Thymus (tissue), 11 donors: Measurements from ENCODE around the gene STARD10. TPM values are rescaled to one million over a fixed set of nuclear protein-coding genes. Genes with fewer than 3 reads are reported as not detected.

ENCODE experiments used
- DNase-seq, 9 donors: peaks; one replicate each; pipeline ENCODE4 v3.0.0-alpha.2; 2013; ENCODE audit warnings: low spot score in 9 of 9, low read depth in 6 of 9, missing footprints in 1 of 9
- H3K27ac ChIP-seq, 2 donors: one replicate each; pipeline ENCODE4 v1.5.1; 2013; ENCODE audit warnings: control low read depth in 1 of 2, low read depth in 1 of 2, low read length in 1 of 2, mild to moderate bottlenecking in 1 of 2, moderate library complexity in 1 of 2
- H3K27me3 ChIP-seq, 2 donors: one replicate each; pipeline ENCODE4 v1.5.1; 2013; ENCODE audit warnings: low read length in 1 of 2; ENCODE audit not compliant: control insufficient read depth in 2 of 2, insufficient read depth in 1 of 2
- H3K36me3 ChIP-seq, 2 donors: one replicate each; pipeline ENCODE4 v1.5.1; 2013; ENCODE audit warnings: low read length in 1 of 2, mild to moderate bottlenecking in 1 of 2, moderate library complexity in 1 of 2; ENCODE audit not compliant: control insufficient read depth in 2 of 2, insufficient read depth in 2 of 2
- H3K4me1 ChIP-seq, 2 donors: one replicate each; pipeline ENCODE4 v1.5.1; 2013; ENCODE audit warnings: low read length in 2 of 2; ENCODE audit not compliant: control insufficient read depth in 2 of 2, insufficient read depth in 2 of 2
- H3K4me3 ChIP-seq, 2 donors: one replicate each; pipeline ENCODE4 v1.5.1; 2013; ENCODE audit warnings: low read length in 2 of 2, control low read depth in 1 of 2, mild to moderate bottlenecking in 1 of 2
- H3K9me3 ChIP-seq, 2 donors: one replicate each; pipeline ENCODE4 v1.5.1; 2013; ENCODE audit warnings: low read length in 1 of 2, mild to moderate bottlenecking in 1 of 2; ENCODE audit not compliant: control insufficient read depth in 2 of 2, insufficient read depth in 1 of 2
- WGBS: extraction: QIAGEN DNeasy Blood & Tissue Kit; methylation state at CpG from one replicate; pipeline ENCODE4 v1.1.7; 2013; 5-methylcytosine and 5-hydroxymethylcytosine counted together
- polyA plus RNA-seq: library from polyadenylated mRNA; stranded (reverse); fragments of 200-250 nt; gene quantifications from one replicate; pipeline ENCODE4 v1.2.3, GENCODE V29; 2013
- total RNA-seq: library from RNA; stranded (reverse); fragments of 120-200 nt; gene quantifications from one replicate; pipeline ENCODE4 v1.2.4, GENCODE V29; 2013
- donor health status: healthy.

Gene STARD10
- total and polyA plus RNA-seq, 2 donors: 39.7 to 41.5 TPM

- Histone ChIP-seq H3K9me3 (no peaks in the 10 kb centered on the region), H3K36me3 (peaks cover 41 to 44% of the 10 kb centered on the region in 2 donors), H3K27me3 (no peaks in the 10 kb centered on the region), H3K4me1 (peaks cover 0 to 7% of the 10 kb centered on the region in 2 donors), H3K4me3 (no peak overlapping the region), H3K27ac (no peak overlapping the region)
- DNase-seq: no peak
- WGBS: 97% methylated on average over 5 of the region's 5 CpGs
Observed at GRCh38 chr11:72834905-72835304, 41.1 kb upstream of the STARD10 start.

- Histone ChIP-seq H3K4me1 (peaks cover 0 to 7% of the 10 kb centered on the region in 2 donors), H3K9me3 (no peaks in the 10 kb centered on the region), H3K27ac (no peak overlapping the region), H3K36me3 (peaks cover 39 to 44% of the 10 kb centered on the region in 2 donors), H3K27me3 (no peaks in the 10 kb centered on the region), H3K4me3 (no peak overlapping the region)
- no peak for DNase-seq
- WGBS: 83% methylated on average over 8 of the region's 8 CpGs
Observed at GRCh38 chr11:72833811-72834493, 40.1 kb upstream of the STARD10 start.

- no peak for DNase-seq
- 98% methylated on average over 5 of the region's 5 CpGs for WGBS
Observed at GRCh38 chr11:72833083-72833733, 39.4 kb upstream of the STARD10 start.

GRCh38 chr11:72832301-72833082 lies 38.6 kb upstream of the STARD10 start:
- 93% methylated on average over 9 of the region's 9 CpGs for WGBS
- Histone ChIP-seq H3K4me1 (peaks cover 0 to 7% of the 10 kb centered on the region in 2 donors), H3K27me3 (no peaks in the 10 kb centered on the region)

More at GRCh38 chr11:72833083-72833733, 39.4 kb upstream of the STARD10 start:
- H3K4me1 ChIP-seq: peaks cover 0 to 7% of the 10 kb centered on the region in 2 donors
- H3K27me3 ChIP-seq: no peaks in the 10 kb centered on the region
- no peaks in the 10 kb centered on the region for H3K9me3 ChIP-seq
- H3K4me3 ChIP-seq: no peak overlapping the region
- peaks cover 36 to 44% of the 10 kb centered on the region in 2 donors for H3K36me3 ChIP-seq
- H3K27ac ChIP-seq: no peak overlapping the region

GRCh38 chr11:72831521-72832300 lies 37.9 kb upstream of the STARD10 start:
- DNase-seq: peak in 3 of 9 donors; percentile 10 to 62 (median 59)

More at GRCh38 chr11:72832301-72833082, 38.6 kb upstream of the STARD10 start:
- Histone ChIP-seq H3K9me3 (no peaks in the 10 kb centered on the region), H3K27ac (no peak overlapping the region), H3K4me3 (no peak overlapping the region), H3K36me3 (peaks cover 33 to 37% of the 10 kb centered on the region in 2 donors)
- DNase-seq: no peak

GRCh38 chr11:72829884-72830533 lies 36.2 kb upstream of the STARD10 start:
- H3K9me3 ChIP-seq: no peaks in the 10 kb centered on the region
- no peak overlapping the region for H3K27ac ChIP-seq
- DNase-seq: no peak
- H3K4me3 ChIP-seq: no peak overlapping the region
- WGBS: 99% methylated on average over 5 of the region's 5 CpGs
- H3K4me1 ChIP-seq: peaks cover 0 to 7% of the 10 kb centered on the region in 2 donors
- no peaks in the 10 kb centered on the region for H3K27me3 ChIP-seq
- H3K36me3 ChIP-seq: peaks cover 27 to 30% of the 10 kb centered on the region in 2 donors

More at GRCh38 chr11:72831521-72832300, 37.9 kb upstream of the STARD10 start:
- peaks cover 31 to 34% of the 10 kb centered on the region in 2 donors for H3K36me3 ChIP-seq
- H3K9me3 ChIP-seq: no peaks in the 10 kb centered on the region
- no peaks in the 10 kb centered on the region for H3K27me3 ChIP-seq
- 78% methylated on average over 13 of the region's 13 CpGs for WGBS
- no peak overlapping the region for H3K27ac ChIP-seq
- no peak overlapping the region for H3K4me3 ChIP-seq
- H3K4me1 ChIP-seq: peaks cover 0 to 7% of the 10 kb centered on the region in 2 donors

- Histone ChIP-seq H3K4me1 (peaks cover 0 to 7% of the 10 kb centered on the region in 2 donors), H3K9me3 (no peaks in the 10 kb centered on the region), H3K27me3 (no peaks in the 10 kb centered on the region), H3K4me3 (no peak overlapping the region), H3K36me3 (peaks cover 23 to 26% of the 10 kb centered on the region in 2 donors), H3K27ac (no peak overlapping the region)
- 98% methylated on average over 13 of the region's 13 CpGs for WGBS
- DNase-seq: no peak
Observed at GRCh38 chr11:72829178-72829577, 35.3 kb upstream of the STARD10 start.

GRCh38 chr11:72828692-72829101 lies 34.9 kb upstream of the STARD10 start:
- no peak for DNase-seq
- 97% methylated on average over 7 of the region's 7 CpGs for WGBS
- Histone ChIP-seq H3K36me3 (peaks cover 26 to 27% of the 10 kb centered on the region in 2 donors), H3K4me3 (no peak overlapping the region), H3K9me3 (no peaks in the 10 kb centered on the region), H3K27ac (no peak overlapping the region), H3K4me1 (peaks cover 0 to 7% of the 10 kb centered on the region in 2 donors), H3K27me3 (no peaks in the 10 kb centered on the region)
